SK-N-SH treated with all-trans-retinoic acid at 6 μM for 48 hours (cell line): ENCODE results near the gene PALD1.

Experiments
- ATAC-seq: fragments of 200-7000 bp; cut with Tn5 transposase; 3 replicates; pipeline ENCODE4 v1.9.1; 2020; ENCODE audit warnings: mild to moderate bottlenecking, moderate library complexity
- ARNTL ChIP-seq: fragments of 450-650 bp; formaldehyde crosslinking; IDR thresholded peaks from 2 replicates; pipeline ENCODE4 v1.5.0; 2020; ENCODE audit warnings: low read depth, mild to moderate bottlenecking, moderate library complexity, borderline replicate concordance
- BACH2 ChIP-seq: fragments of 250-450 bp; sonication (Bioruptor Pico); IDR thresholded peaks from 2 replicates; pipeline ENCODE4 v1.9.0; 2021; ENCODE audit warnings: mild to moderate bottlenecking, borderline replicate concordance
- CSDC2 ChIP-seq: fragments of 250-450 bp; sonication (Bioruptor Pico); IDR thresholded peaks from 2 replicates; pipeline ENCODE4 v1.5.0; 2020; ENCODE audit warnings: mild to moderate bottlenecking, moderate library complexity
- ESRRG ChIP-seq: fragments of 250-450 bp; sonication (Bioruptor Pico); IDR thresholded peaks from 2 replicates; pipeline ENCODE4 v1.6.1; 2021; ENCODE audit warnings: mild to moderate bottlenecking
- GLIS3 ChIP-seq: fragments of 250-450 bp; sonication (Bioruptor Pico); IDR thresholded peaks from 2 replicates; pipeline ENCODE4 v1.5.0; 2020; ENCODE audit warnings: mild to moderate bottlenecking, moderate library complexity
- ISL1 ChIP-seq: fragments of 250-450 bp; sonication (Bioruptor Pico); IDR thresholded peaks from 2 replicates; pipeline ENCODE4 v2.1.2; 2022; ENCODE audit warnings: mild to moderate bottlenecking, moderate library complexity
- OSR1 ChIP-seq: fragments of 250-450 bp; sonication (Bioruptor Pico); IDR thresholded peaks from 2 replicates; pipeline ENCODE4 v1.8.0; 2022; ENCODE audit warnings: moderate library complexity, mild to moderate bottlenecking, inconsistent platforms
- PPARA ChIP-seq: fragments of 250-450 bp; sonication (Bioruptor Pico); IDR thresholded peaks from 2 replicates; pipeline ENCODE4 v1.5.0; 2020; ENCODE audit warnings: mild to moderate bottlenecking, borderline replicate concordance
- RARB ChIP-seq: fragments of 250-450 bp; sonication (Bioruptor Pico); IDR thresholded peaks from 2 replicates; pipeline ENCODE4 v1.8.0; 2021; ENCODE audit warnings: mild to moderate bottlenecking, moderate library complexity
- SNAI2 ChIP-seq: fragments of 250-450 bp; sonication (Bioruptor Pico); IDR thresholded peaks from 2 replicates; pipeline ENCODE4 v1.5.0; 2020; ENCODE audit warnings: mild to moderate bottlenecking, moderate library complexity
- TCF4 ChIP-seq: fragments of 250-450 bp; sonication (Bioruptor Pico); IDR thresholded peaks from 2 replicates; pipeline ENCODE4 v1.8.0; 2021; ENCODE audit warnings: mild to moderate bottlenecking, moderate library complexity, borderline replicate concordance
- TOX ChIP-seq: fragments of 250-450 bp; sonication (Bioruptor Pico); IDR thresholded peaks from 2 replicates; pipeline ENCODE4 v1.8.0; 2021; ENCODE audit warnings: mild to moderate bottlenecking, moderate library complexity, borderline replicate concordance
- ZC3H10 ChIP-seq: fragments of 250-450 bp; sonication (Bioruptor Pico); IDR thresholded peaks from 2 replicates; pipeline ENCODE4 v1.5.1; 2021; ENCODE audit warnings: mild to moderate bottlenecking, moderate library complexity
- ZFP3 ChIP-seq: fragments of 250-450 bp; sonication (Bioruptor Pico); IDR thresholded peaks from 2 replicates; pipeline ENCODE4 v1.5.0; 2020; ENCODE audit warnings: mild to moderate bottlenecking, moderate library complexity
- ZFP30 ChIP-seq: fragments of 450-650 bp; formaldehyde crosslinking; IDR thresholded peaks from 2 replicates; pipeline ENCODE4 v1.5.0; 2022; ENCODE audit warnings: mild to moderate bottlenecking, moderate library complexity
- ZNF565 ChIP-seq: fragments of 450-650 bp; formaldehyde crosslinking; conservative IDR thresholded peaks from 2 replicates; pipeline ENCODE4 v1.5.0; 2020; ENCODE audit warnings: low read depth, mild to moderate bottlenecking, moderate library complexity
- ZNF8 ChIP-seq: fragments of 450-650 bp; formaldehyde crosslinking; IDR thresholded peaks from 2 replicates; pipeline ENCODE4 v1.5.0; 2020; ENCODE audit warnings: mild to moderate bottlenecking, moderate library complexity
- TF ChIP-seq, protein P1 (sequence below): fragments of 250-450 bp; sonication (Bioruptor Pico); IDR thresholded peaks from 2 replicates; pipeline ENCODE4 v1.5.1; 2020; ENCODE audit warnings: low read depth, mild to moderate bottlenecking, moderate library complexity
- TF ChIP-seq, protein P2 (sequence below): fragments of 250-450 bp; sonication (Bioruptor Pico); IDR thresholded peaks from 2 replicates; pipeline ENCODE4 v1.8.0; 2021; ENCODE audit warnings: low read depth, mild to moderate bottlenecking, moderate library complexity, borderline replicate concordance
- TF ChIP-seq, protein P3 (sequence below): fragments of 250-450 bp; sonication (Bioruptor Pico); IDR thresholded peaks from 2 replicates; pipeline ENCODE4 v1.5.0; 2020; ENCODE audit warnings: mild to moderate bottlenecking, moderate library complexity
- TF ChIP-seq, protein P4 (sequence below): fragments of 250-450 bp; sonication (Bioruptor Pico); IDR thresholded peaks from 2 replicates; pipeline ENCODE4 v1.5.1; 2021; ENCODE audit warnings: mild to moderate bottlenecking, moderate library complexity

Gene PALD1

DNA sequence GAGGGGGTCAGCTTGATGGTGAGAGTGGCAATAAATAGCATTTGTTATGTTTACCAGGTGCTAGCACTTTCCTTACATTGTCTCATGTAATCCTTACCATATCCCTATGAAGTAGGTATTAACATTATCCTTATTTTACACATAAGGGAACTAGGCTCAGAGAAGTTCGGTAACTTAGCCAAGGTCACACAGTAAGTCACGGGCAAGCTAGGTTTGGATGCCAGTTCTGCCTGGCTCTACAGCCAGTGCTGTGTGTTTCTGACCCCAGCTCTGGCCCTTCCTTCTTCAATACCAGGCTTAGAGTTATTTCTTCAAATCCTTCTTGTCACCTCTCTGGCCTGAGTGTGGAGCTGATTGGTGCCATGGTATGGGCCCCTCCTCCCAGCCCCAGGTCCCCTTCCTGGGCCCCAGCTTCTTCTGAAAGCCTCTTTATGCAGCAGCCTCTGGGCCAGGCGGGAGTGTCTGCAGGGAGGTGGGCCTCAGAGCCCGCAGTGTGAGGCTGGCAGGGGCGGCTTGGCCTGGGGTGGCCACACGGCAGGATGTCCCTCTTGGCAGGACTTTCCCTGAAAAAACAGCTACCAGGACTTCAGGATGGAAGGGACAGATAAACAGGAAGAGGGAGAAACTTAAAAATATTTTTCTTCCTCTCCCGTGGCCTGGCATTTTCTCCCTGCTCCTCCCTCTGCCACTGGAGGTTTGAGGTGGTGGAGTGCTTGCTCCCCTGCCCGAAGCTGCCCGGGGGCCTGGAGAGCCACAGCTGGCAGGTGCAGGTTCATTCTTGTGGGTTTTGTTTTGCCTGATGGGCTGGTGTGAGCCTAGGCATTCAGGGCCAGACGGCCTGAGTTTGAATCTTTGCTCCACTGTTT lies 20.6 kb downstream of the PALD1 start (continued):
- TF ChIP-seq OSR1 (CRISPR knock-in tag): no peak

DNA sequence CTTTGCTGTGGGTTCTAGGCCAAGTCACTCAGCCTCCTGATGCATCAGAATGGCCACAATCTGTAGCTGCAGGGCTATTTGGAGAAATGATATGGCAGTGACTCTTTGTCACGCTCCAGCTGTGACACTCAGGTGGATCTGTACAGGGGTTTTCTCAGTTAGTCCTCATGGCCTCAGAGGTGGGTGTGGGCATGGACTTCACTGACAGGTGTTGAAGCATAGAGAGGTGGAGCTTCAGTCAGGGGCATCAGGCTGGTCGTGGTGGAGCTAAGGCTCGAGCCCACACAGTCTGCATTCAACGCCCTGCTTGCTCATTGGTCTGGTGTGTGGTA lies 21.2 kb downstream of the PALD1 start:
- TF ChIP-seq PPARA (CRISPR knock-in tag) (no peak), ZNF8 (CRISPR knock-in tag) (no peak), OSR1 (CRISPR knock-in tag) (no peak), ZC3H10 (CRISPR knock-in tag) (no peak), ESRRG (no peak), GLIS3 (CRISPR knock-in tag) (no peak), ZFP30 (no peak), ZFP3 (no peak), RARB (no peak), TCF4 (no peak), TOX (no peak), BACH2 (CRISPR knock-in tag) (no peak), SNAI2 (CRISPR knock-in tag) (no peak), CSDC2 (CRISPR knock-in tag) (no peak), ARNTL (no peak)
- TF ChIP-seq, protein P1, sequence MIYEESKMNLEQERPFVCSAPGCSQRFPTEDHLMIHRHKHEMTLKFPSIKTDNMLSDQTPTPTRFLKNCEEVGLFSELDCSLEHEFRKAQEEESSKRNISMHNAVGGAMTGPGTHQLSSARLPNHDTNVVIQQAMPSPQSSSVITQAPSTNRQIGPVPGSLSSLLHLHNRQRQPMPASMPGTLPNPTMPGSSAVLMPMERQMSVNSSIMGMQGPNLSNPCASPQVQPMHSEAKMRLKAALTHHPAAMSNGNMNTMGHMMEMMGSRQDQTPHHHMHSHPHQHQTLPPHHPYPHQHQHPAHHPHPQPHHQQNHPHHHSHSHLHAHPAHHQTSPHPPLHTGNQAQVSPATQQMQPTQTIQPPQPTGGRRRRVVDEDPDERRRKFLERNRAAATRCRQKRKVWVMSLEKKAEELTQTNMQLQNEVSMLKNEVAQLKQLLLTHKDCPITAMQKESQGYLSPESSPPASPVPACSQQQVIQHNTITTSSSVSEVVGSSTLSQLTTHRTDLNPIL (CRISPR knock-in tag): no peak
- TF ChIP-seq, protein P2, sequence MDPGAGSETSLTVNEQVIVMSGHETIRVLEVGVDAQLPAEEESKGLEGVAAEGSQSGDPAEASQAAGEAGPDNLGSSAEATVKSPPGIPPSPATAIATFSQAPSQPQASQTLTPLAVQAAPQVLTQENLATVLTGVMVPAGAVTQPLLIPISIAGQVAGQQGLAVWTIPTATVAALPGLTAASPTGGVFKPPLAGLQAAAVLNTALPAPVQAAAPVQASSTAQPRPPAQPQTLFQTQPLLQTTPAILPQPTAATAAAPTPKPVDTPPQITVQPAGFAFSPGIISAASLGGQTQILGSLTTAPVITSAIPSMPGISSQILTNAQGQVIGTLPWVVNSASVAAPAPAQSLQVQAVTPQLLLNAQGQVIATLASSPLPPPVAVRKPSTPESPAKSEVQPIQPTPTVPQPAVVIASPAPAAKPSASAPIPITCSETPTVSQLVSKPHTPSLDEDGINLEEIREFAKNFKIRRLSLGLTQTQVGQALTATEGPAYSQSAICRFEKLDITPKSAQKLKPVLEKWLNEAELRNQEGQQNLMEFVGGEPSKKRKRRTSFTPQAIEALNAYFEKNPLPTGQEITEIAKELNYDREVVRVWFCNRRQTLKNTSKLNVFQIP (CRISPR knock-in tag): no peak
- TF ChIP-seq, protein P3, sequence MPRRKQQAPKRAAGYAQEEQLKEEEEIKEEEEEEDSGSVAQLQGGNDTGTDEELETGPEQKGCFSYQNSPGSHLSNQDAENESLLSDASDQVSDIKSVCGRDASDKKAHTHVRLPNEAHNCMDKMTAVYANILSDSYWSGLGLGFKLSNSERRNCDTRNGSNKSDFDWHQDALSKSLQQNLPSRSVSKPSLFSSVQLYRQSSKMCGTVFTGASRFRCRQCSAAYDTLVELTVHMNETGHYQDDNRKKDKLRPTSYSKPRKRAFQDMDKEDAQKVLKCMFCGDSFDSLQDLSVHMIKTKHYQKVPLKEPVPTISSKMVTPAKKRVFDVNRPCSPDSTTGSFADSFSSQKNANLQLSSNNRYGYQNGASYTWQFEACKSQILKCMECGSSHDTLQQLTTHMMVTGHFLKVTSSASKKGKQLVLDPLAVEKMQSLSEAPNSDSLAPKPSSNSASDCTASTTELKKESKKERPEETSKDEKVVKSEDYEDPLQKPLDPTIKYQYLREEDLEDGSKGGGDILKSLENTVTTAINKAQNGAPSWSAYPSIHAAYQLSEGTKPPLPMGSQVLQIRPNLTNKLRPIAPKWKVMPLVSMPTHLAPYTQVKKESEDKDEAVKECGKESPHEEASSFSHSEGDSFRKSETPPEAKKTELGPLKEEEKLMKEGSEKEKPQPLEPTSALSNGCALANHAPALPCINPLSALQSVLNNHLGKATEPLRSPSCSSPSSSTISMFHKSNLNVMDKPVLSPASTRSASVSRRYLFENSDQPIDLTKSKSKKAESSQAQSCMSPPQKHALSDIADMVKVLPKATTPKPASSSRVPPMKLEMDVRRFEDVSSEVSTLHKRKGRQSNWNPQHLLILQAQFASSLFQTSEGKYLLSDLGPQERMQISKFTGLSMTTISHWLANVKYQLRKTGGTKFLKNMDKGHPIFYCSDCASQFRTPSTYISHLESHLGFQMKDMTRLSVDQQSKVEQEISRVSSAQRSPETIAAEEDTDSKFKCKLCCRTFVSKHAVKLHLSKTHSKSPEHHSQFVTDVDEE (CRISPR knock-in tag): no peak
- TF ChIP-seq, protein P4, sequence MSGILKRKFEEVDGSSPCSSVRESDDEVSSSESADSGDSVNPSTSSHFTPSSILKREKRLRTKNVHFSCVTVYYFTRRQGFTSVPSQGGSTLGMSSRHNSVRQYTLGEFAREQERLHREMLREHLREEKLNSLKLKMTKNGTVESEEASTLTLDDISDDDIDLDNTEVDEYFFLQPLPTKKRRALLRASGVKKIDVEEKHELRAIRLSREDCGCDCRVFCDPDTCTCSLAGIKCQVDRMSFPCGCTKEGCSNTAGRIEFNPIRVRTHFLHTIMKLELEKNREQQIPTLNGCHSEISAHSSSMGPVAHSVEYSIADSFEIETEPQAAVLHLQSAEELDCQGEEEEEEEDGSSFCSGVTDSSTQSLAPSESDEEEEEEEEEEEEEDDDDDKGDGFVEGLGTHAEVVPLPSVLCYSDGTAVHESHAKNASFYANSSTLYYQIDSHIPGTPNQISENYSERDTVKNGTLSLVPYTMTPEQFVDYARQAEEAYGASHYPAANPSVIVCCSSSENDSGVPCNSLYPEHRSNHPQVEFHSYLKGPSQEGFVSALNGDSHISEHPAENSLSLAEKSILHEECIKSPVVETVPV (CRISPR knock-in tag): no peak
- TF ChIP-seq, all 23 proteins: peak for 0
- ATAC-seq: no peak

DNA sequence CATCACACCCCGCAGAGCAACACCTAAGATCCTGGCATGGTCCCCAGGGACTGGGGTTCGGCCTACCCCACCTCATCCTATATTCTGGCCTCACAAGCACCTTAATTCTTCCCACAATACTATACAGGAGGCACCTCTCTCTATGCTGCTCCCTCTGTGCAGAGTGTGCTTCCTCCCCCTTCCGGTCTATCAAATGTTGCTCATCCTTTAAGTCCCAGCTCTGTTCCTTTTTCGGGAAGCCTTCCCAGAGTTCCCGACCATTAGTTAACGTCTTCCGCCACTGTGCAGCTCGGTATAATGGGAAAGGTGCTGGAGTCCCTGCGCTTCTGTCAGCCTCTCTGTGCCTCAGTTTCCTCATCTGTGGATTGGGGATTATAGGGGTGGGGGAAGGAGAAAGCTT lies 21.8 kb downstream of the PALD1 start:
- no peak for ATAC-seq
- no peak for TF ChIP-seq ZNF565 (CRISPR knock-in tag)
- TF ChIP-seq ZFP30: no peak
- no peak for TF ChIP-seq ISL1
- TF ChIP-seq, protein P2 (CRISPR knock-in tag): no peak
